IMR-90 (cell line): ENCODE measurements around the gene PAK5. TPM values are rescaled to one million over a fixed set of nuclear protein-coding genes. Genes with fewer than 3 reads are reported as not detected.

Experiments
- ATAC-seq: fragments of 200-7000 bp; cut with Tn5 transposase; 2 replicates; pipeline ENCODE4 v1.9.1; 2020; ENCODE audit warnings: low read depth, mild to moderate bottlenecking, moderate library complexity
- BruUV-seq: library from RNA; stranded (reverse); fragments of 400-500 nt; replicated peaks from 2 replicates; lab custom pipeline; 2021; lab: Mats Ljungman, UMichigan
- CTCF ChIA-PET: fragments of 300-600 bp; formaldehyde crosslinking; extraction: SDS; loops from one replicate; lab custom pipeline; 2021; ENCODE audit warnings: antibody characterized with exemption; lab: Yijun Ruan, JAX
- POLR2A ChIA-PET: fragments of 300-600 bp; sonication (Branson Sonifier 250); formaldehyde crosslinking; loops from one replicate; lab custom pipeline; 2022; ENCODE audit warnings: antibody characterized with exemption; ENCODE audit not compliant: unreplicated experiment; lab: Charles Lee
- DNase-seq: peaks from one replicate; pipeline ENCODE4 v3.0.0; 2013
- H2AFZ ChIP-seq: replicated peaks from 2 replicates; pipeline ENCODE3; 2013; ENCODE audit warnings: low read length, mild to moderate bottlenecking; ENCODE audit not compliant: poor library complexity
- H2AK5ac ChIP-seq: 2 replicates; pipeline ENCODE4 v1.6.1; 2013; ENCODE audit warnings: low read depth, low read length, inconsistent platforms
- H2AK9ac ChIP-seq: replicated peaks from 2 replicates; pipeline ENCODE3; 2013; ENCODE audit warnings: mild to moderate bottlenecking, low read depth, low read length, moderate library complexity; ENCODE audit not compliant: poor library complexity
- H2BK120ac ChIP-seq: 2 replicates; pipeline ENCODE4 v1.6.1; 2013; ENCODE audit warnings: low read depth, low read length, inconsistent platforms
- H2BK15ac ChIP-seq: 3 replicates; pipeline ENCODE4 v1.6.1; 2013; ENCODE audit warnings: low read depth, low read length, inconsistent platforms
- H2BK20ac ChIP-seq: 2 replicates; pipeline ENCODE4 v1.6.1; 2013; ENCODE audit warnings: low read depth, mild to moderate bottlenecking, inconsistent platforms, low read length, moderate library complexity
- H2BK5ac ChIP-seq: 2 replicates; pipeline ENCODE4 v1.6.1; 2013; ENCODE audit warnings: mild to moderate bottlenecking, low read depth, low read length, inconsistent platforms; ENCODE audit not compliant: poor library complexity, severe bottlenecking
- H3K14ac ChIP-seq: replicated peaks from 2 replicates; pipeline ENCODE4 v1.6.1; 2013; ENCODE audit warnings: low read depth, low read length, inconsistent platforms
- H3K18ac ChIP-seq: 2 replicates; pipeline ENCODE4 v1.6.1; 2013; ENCODE audit warnings: low read depth, low read length, control low read depth
- H3K23ac ChIP-seq: 2 replicates; pipeline ENCODE4 v1.6.1; 2013; ENCODE audit warnings: low read depth, low read length, inconsistent platforms
- H3K27ac ChIP-seq: 2 replicates; pipeline ENCODE4 v1.5.1; 2013; ENCODE audit warnings: mild to moderate bottlenecking, control low read depth, low read length; ENCODE audit not compliant: insufficient read depth
- H3K27me3 ChIP-seq: 2 replicates; pipeline ENCODE4 v1.6.1; 2013; ENCODE audit warnings: low read length; ENCODE audit not compliant: control insufficient read depth, insufficient read depth
- H3K36me3 ChIP-seq: 2 replicates; pipeline ENCODE4 v1.6.1; 2013; ENCODE audit warnings: low read length, mixed read lengths; ENCODE audit not compliant: control insufficient read depth, insufficient read depth
- H3K4ac ChIP-seq: 2 replicates; pipeline ENCODE4 v1.6.1; 2013; ENCODE audit warnings: low read depth, low read length, inconsistent platforms
- H3K4me1 ChIP-seq: 2 replicates; pipeline ENCODE4 v1.6.1; 2013; ENCODE audit warnings: low read length, mixed read lengths; ENCODE audit not compliant: control insufficient read depth, insufficient read depth
- H3K4me2 ChIP-seq: 2 replicates; pipeline ENCODE4 v1.6.1; 2013; ENCODE audit warnings: low read depth, mild to moderate bottlenecking, control low read depth, low read length, moderate library complexity
- H3K4me3 ChIP-seq: 2 replicates; pipeline ENCODE4 v1.5.1; 2013; ENCODE audit warnings: low read depth, mild to moderate bottlenecking, control low read depth, low read length, moderate library complexity; ENCODE audit not compliant: insufficient read depth
- H3K56ac ChIP-seq: 2 replicates; pipeline ENCODE4 v1.6.1; 2013; ENCODE audit warnings: low read length, inconsistent platforms; ENCODE audit not compliant: insufficient read depth; ENCODE audit errors: extremely low read depth
- H3K79me1 ChIP-seq, 2 experiments: 2 replicates each; pipeline ENCODE4 v1.6.1; 2013; ENCODE audit warnings: low read length in 2 of 2, inconsistent platforms in 1 of 2, low read depth in 1 of 2
- H3K9ac ChIP-seq: 2 replicates; pipeline ENCODE4 v1.6.1; 2013; ENCODE audit warnings: low read depth, low read length, control low read depth
- H3K9me1 ChIP-seq: 2 replicates; pipeline ENCODE4 v1.6.1; 2013; ENCODE audit warnings: low read length, inconsistent platforms; ENCODE audit not compliant: insufficient read depth
- H3K9me3 ChIP-seq: 2 replicates; pipeline ENCODE4 v1.6.1; 2013; ENCODE audit warnings: low read length; ENCODE audit not compliant: control insufficient read depth, insufficient read depth
- H4K20me1 ChIP-seq: 2 replicates; pipeline ENCODE4 v1.6.1; 2013; ENCODE audit warnings: low read length, inconsistent platforms; ENCODE audit not compliant: insufficient read depth
- H4K5ac ChIP-seq: 2 replicates; pipeline ENCODE4 v1.6.1; 2013; ENCODE audit warnings: mild to moderate bottlenecking, low read depth, low read length, control low read depth
- H4K8ac ChIP-seq, 2 experiments: 2 replicates each; pipeline ENCODE4 v1.6.1; 2013; ENCODE audit warnings: low read depth in 2 of 2, low read length in 2 of 2, control low read depth in 1 of 2, inconsistent platforms in 1 of 2
- H4K91ac ChIP-seq: 2 replicates; pipeline ENCODE4 v1.6.1; 2013; ENCODE audit warnings: low read depth, low read length, inconsistent platforms; ENCODE audit not compliant: insufficient read depth
- CEBPB ChIP-seq: IDR thresholded peaks from 2 replicates; pipeline ENCODE4 v1.6.1; 2012; ENCODE audit warnings: low read depth, low read length, improper control_type of control experiment
- FOS ChIP-seq: fragments of 150-350 bp; IDR thresholded peaks from 2 replicates; pipeline ENCODE4 v1.6.1; 2016; ENCODE audit warnings: low read depth, low read length
- MAZ ChIP-seq: IDR thresholded peaks from 2 replicates; pipeline ENCODE4 v1.6.1; 2012; ENCODE audit warnings: low read depth, mild to moderate bottlenecking, low read length, improper control_type of control experiment, moderate library complexity, borderline replicate concordance
- NFE2L2 ChIP-seq: fragments of 150-350 bp; IDR thresholded peaks from 2 replicates; pipeline ENCODE4 v1.6.1; 2016; ENCODE audit warnings: low read depth, mild to moderate bottlenecking, low read length
- POLR2A ChIP-seq: IDR thresholded peaks from 2 replicates; pipeline ENCODE4 v1.6.1; 2012; ENCODE audit warnings: mild to moderate bottlenecking, low read depth, low read length
- RAD21 ChIP-seq: IDR thresholded peaks from 2 replicates; pipeline ENCODE4 v1.6.1; 2012; ENCODE audit warnings: low read length, improper control_type of control experiment
- WGBS, 2 experiments: methylation state at CpG; one replicate each; pipeline versions ENCODE4 v1.1.5 to v1.1.7; 2013; ENCODE audit warnings: missing lambda C conversion rate in 2 of 2; ENCODE audit not compliant: insufficient read length in 1 of 2; ENCODE audit errors: extremely low coverage in 2 of 2; 5-methylcytosine and 5-hydroxymethylcytosine counted together
- dilution Hi-C: fragments of 300-500 bp; cut with HindIII; formaldehyde crosslinking; loops from one replicate; pipeline ENCODE4 v1.14.3; 2018; ENCODE audit warnings: low sequenced_read_pairs; ENCODE audit not compliant: unreplicated experiment
- in situ Hi-C: fragments of 300-500 bp; cut with MboI; formaldehyde crosslinking; loops from 3 replicates; pipeline ENCODE4 v1.14.3; 2019; ENCODE audit warnings: low sequenced_read_pairs, inconsistent platforms, mixed read lengths
- intact Hi-C: fragments of 100-400 bp; cut with micrococcal nuclease; formaldehyde crosslinking; loops from 2 replicates; pipeline ENCODE4 v1.10.0; 2022
- polyA plus RNA-seq, 3 experiments: library from polyadenylated mRNA; depleted of rRNA; stranded (reverse); fragments of >200 nt; gene quantifications; 2 replicates each; pipeline ENCODE4 v1.2.3, GENCODE V29; 2012; ENCODE audit warnings: low replicate concordance in 1 of 3
- total RNA-seq: library from RNA; depleted of rRNA; stranded (reverse); fragments of >200 nt; gene quantifications from 2 replicates; pipeline ENCODE4 v1.2.3, GENCODE V29; 2012
- TF ChIP-seq, protein P1 (sequence below): conservative IDR thresholded peaks from 2 replicates; pipeline ENCODE4 v1.5.1; 2012; ENCODE audit warnings: mild to moderate bottlenecking, low read depth, low read length, improper control_type of control experiment

PAK5 gene
- total and polyA plus RNA-seq, 2 of the 4 experiments (the other 2 are of a cell fraction) = not detected

DNA sequence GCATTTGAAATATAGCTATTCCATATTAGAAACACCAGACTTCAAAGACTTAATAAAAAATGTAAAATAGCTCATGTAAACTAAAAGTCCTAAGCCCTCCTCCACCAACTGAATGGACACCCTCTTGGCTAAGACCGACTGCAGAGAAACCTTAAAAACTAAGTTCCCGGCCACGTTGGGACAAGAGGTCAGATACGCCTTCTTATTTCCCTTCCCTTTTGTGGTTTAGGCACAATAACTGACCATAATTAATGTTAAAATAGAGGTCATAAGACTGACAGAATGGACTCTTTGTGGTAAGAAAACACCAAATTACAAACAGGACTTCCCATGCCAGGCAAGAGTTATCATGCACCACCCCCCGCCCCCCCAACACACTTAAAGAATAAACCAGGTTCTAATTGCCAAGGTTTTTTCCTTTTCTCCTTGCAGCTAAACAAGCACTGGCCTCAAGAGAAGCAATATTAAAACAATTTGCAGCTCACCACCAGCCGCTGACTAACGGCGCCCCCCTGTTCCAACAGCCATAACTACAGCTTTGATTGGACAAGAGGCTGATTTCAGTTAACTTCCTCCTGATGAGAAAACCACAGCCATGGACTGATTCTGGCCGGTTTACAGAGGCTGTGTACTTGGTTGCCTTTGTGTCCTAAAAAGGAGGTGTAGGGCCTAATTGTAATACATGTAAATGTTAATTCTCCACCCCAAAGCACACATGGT lies 335.2 kb downstream of the PAK5 start:
- no peaks in the 10 kb centered on the region for H3K36me3 ChIP-seq
- no peak overlapping the region for H2BK5ac ChIP-seq
- POLR2A ChIA-PET = interaction anchor here (0.6 kb wide), 1 partner anchor 931 kb away, joined by 4 read pairs; the partner anchor contains the start of gene SLX4IP
- H4K5ac ChIP-seq = no peak overlapping the region
- peak; percentile 44; the same call in 1 of the 2 replicates for ATAC-seq
- no peak overlapping the region for H4K8ac ChIP-seq
- peaks cover 49% of the 10 kb centered on the region for H3K27me3 ChIP-seq
- no peak overlapping the region for H3K4ac ChIP-seq
- no peak overlapping the region for H2BK15ac ChIP-seq
- no peak overlapping the region for H3K14ac ChIP-seq
- dilution Hi-C loops (no loop called here), intact Hi-C loops (no loop called here), in situ Hi-C loops (no loop called here)
- H2AFZ ChIP-seq = no peak overlapping the region
- no peak overlapping the region for H2AK9ac ChIP-seq
- peaks cover 5% of the 10 kb centered on the region; the same call in 1 of the 2 replicates for H3K9me3 ChIP-seq
- no peak overlapping the region for H3K56ac ChIP-seq
- H3K79me1 ChIP-seq = no peaks in the 10 kb centered on the region
- H4K91ac ChIP-seq = no peak overlapping the region
- no peak overlapping the region for H3K9ac ChIP-seq
- CTCF ChIA-PET = interaction anchor here (0.7 to 1.2 kb wide), 3 partner anchors 16 to 1235 kb away, joined by 4 to 7 read pairs (median 4); no protein-coding TSS in a partner anchor
- H2AK5ac ChIP-seq = no peak overlapping the region
- H2BK20ac ChIP-seq = no peak overlapping the region
- no TSS peak for BruUV-seq
- H3K4me3 ChIP-seq = no peak overlapping the region
- H3K4me2 ChIP-seq = no peak overlapping the region
- H2BK120ac ChIP-seq = no peak overlapping the region
- DNase-seq = peak; percentile 45
- no peaks in the 10 kb centered on the region; the same call in 1 of the 2 replicates for H4K20me1 ChIP-seq
- TF ChIP-seq RAD21 = peak; percentile 9; the same call in 1 of the 2 replicates
- no peak for TF ChIP-seq CEBPB
- TF ChIP-seq NFE2L2 = no peak
- TF ChIP-seq POLR2A = no peak
- no peak for TF ChIP-seq FOS
- TF ChIP-seq, protein P1, sequence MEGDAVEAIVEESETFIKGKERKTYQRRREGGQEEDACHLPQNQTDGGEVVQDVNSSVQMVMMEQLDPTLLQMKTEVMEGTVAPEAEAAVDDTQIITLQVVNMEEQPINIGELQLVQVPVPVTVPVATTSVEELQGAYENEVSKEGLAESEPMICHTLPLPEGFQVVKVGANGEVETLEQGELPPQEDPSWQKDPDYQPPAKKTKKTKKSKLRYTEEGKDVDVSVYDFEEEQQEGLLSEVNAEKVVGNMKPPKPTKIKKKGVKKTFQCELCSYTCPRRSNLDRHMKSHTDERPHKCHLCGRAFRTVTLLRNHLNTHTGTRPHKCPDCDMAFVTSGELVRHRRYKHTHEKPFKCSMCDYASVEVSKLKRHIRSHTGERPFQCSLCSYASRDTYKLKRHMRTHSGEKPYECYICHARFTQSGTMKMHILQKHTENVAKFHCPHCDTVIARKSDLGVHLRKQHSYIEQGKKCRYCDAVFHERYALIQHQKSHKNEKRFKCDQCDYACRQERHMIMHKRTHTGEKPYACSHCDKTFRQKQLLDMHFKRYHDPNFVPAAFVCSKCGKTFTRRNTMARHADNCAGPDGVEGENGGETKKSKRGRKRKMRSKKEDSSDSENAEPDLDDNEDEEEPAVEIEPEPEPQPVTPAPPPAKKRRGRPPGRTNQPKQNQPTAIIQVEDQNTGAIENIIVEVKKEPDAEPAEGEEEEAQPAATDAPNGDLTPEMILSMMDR = 0 out of 2 replicates have a peak, but pooled peaks have one; percentile 17
- no peak for TF ChIP-seq MAZ
- no CpG with 5 or more reads among the region's 9 CpGs for WGBS, 2 experiments
- no peaks in the 10 kb centered on the region for H3K4me1 ChIP-seq
- no peaks in the 10 kb centered on the region for H3K9me1 ChIP-seq
- H3K18ac ChIP-seq = no peak overlapping the region
- H3K23ac ChIP-seq = no peak overlapping the region
- H3K27ac ChIP-seq = no peak overlapping the region
